ENCODE data around the gene SLAMF7.

GRCh38 chr1:160717306-160717705 lies 21.7 kb upstream of the SLAMF7 start:
- TF ChIP-seq CTCF (conservative IDR thresholded peaks at IDR 0.05), result no peak
- TF ChIP-seq EZH2 (IDR thresholded peaks at IDR 0.05; ENCODE audit: low read depth), result no peak

Data from PC-9 (cell line).